ENCODE results near the gene JADE2.
A peak's percentile ranks its signal among the peaks of the same experiment; 100 is the strongest.

JADE2 gene

GRCh38 chr5:134500699-134501430 lies 24.6 kb upstream of the JADE2 start:
- TF ChIP-seq, protein P1, sequence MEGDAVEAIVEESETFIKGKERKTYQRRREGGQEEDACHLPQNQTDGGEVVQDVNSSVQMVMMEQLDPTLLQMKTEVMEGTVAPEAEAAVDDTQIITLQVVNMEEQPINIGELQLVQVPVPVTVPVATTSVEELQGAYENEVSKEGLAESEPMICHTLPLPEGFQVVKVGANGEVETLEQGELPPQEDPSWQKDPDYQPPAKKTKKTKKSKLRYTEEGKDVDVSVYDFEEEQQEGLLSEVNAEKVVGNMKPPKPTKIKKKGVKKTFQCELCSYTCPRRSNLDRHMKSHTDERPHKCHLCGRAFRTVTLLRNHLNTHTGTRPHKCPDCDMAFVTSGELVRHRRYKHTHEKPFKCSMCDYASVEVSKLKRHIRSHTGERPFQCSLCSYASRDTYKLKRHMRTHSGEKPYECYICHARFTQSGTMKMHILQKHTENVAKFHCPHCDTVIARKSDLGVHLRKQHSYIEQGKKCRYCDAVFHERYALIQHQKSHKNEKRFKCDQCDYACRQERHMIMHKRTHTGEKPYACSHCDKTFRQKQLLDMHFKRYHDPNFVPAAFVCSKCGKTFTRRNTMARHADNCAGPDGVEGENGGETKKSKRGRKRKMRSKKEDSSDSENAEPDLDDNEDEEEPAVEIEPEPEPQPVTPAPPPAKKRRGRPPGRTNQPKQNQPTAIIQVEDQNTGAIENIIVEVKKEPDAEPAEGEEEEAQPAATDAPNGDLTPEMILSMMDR (IDR thresholded peaks at IDR 0.05; ENCODE audit: low read depth, low read length): no peak
- Histone ChIP-seq H3K9me3 (ENCODE audit: severe bottlenecking) (no peaks in the 10 kb centered on the region), H3K4me3 (ENCODE audit: low read depth, low read length) (no peak overlapping the region), H3K27me3 (ENCODE audit: insufficient read depth, low read depth, severe bottlenecking) (no peaks in the 10 kb centered on the region), H3K27ac (no peak overlapping the region; the same call in 1 of the 2 replicates), H3K36me3 (no peaks in the 10 kb centered on the region)
- no peak for DNase-seq

DNA sequence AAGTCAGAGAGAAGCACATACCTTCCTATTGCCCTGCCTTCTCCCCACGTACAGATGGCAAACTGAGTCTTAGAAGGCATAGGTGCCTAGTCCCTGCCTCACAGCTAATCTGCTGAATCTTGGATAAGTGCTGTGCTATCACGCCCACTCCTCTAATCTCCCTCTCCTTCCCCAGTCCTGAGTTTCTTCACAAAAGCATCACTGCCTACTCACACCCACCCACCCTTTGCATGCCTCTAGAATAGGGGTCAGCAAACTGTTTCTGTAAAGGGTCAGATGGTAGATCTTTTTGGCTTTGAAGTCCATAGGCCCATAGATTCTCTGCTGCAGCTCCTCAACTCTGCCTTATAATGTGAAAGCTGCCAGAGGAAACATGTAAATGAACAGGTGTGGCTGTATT lies 23.2 kb upstream of the JADE2 start:
- DNase-seq: peak; percentile 21
- Histone ChIP-seq H3K27ac (no peak overlapping the region), H3K36me3 (no peaks in the 10 kb centered on the region), H3K9me3 (ENCODE audit: severe bottlenecking) (no peaks in the 10 kb centered on the region), H3K4me3 (ENCODE audit: low read depth, low read length) (no peak overlapping the region), H3K27me3 (ENCODE audit: insufficient read depth, low read depth, severe bottlenecking) (no peaks in the 10 kb centered on the region)
- TF ChIP-seq, protein P1 (IDR thresholded peaks at IDR 0.05; ENCODE audit: low read depth, low read length): no peak

DNA sequence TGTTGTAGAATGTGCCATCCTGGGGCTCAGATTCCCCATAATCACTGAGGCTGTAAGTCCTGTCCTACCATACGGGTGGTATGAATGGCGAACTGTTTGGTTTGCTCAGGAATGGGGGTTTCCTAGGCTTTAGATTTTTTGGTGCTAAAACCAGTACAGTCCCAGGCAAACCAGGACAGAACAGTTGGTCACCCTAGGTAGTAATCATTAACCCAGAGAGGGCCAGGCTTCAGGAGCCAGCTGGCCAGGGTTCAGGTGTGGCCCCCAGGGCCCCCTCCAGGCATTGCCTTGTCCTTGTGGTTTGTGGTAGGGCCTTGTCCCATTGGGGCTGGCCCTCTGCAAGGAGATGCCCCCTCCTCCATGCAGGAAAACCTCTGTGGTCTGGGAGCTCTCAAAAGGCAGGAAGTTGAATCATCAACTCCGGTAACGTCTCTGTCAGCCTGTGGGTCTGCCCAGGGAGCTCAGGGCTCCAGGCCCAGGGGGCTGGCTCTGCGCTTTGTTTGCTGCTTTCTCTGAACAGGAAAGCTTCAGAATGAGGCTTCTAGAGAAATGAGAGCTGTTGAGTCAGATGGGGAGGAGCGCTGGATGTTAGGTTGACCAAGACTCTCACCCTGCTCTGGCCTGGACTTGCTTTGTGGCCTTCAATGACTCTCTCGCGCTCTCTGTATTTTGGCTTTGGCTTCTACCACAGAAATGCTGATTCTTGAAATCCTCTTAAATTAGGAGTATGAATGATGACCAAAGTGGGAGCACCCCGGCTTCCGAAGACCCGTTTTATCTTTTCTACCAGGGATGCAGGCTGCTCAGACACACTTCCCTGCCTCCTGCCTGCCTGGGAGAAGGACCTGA lies 22.2 kb upstream of the JADE2 start:
- Histone ChIP-seq H3K27me3 (ENCODE audit: insufficient read depth, low read depth, severe bottlenecking) (no peaks in the 10 kb centered on the region), H3K9me3 (ENCODE audit: severe bottlenecking) (no peaks in the 10 kb centered on the region), H3K36me3 (no peaks in the 10 kb centered on the region), H3K27ac (peak overlapping the region; percentile 64), H3K4me3 (ENCODE audit: low read depth, low read length) (no peak overlapping the region)
- DNase-seq: no peak
- TF ChIP-seq, protein P1 (IDR thresholded peaks at IDR 0.05; ENCODE audit: low read depth, low read length): no peak

DNA sequence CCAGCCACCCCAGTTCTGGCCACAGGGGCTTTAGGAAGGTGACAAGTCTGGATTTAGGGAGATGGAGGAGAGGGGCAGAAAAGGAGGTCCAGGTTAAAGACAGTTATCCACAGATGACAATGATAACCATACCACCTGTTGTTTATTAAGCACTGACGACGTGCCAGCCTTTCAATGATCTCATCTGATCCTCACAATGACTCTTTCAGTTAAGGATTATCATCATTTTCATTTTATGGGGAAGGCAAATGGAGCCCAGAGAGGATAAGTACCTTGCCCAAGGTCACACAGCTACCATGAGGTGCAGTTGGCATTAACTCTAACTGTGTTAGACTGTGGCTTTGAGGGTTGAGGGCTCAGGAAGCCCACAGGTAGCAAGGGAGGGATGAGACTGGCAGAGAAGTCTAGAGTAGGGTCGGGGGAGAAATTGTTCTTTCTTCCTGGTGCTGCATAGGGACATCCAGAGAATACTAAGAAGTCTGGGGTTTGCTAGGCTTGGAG lies 21.5 kb upstream of the JADE2 start:
- H3K9me3 ChIP-seq (ENCODE audit: severe bottlenecking): no peaks in the 10 kb centered on the region
- peak; percentile 16 for DNase-seq
- no peaks in the 10 kb centered on the region for H3K36me3 ChIP-seq
- TF ChIP-seq, protein P1 (IDR thresholded peaks at IDR 0.05; ENCODE audit: low read depth, low read length): no peak
- peak overlapping the region; percentile 64 for H3K27ac ChIP-seq
- no peaks in the 10 kb centered on the region for H3K27me3 ChIP-seq (ENCODE audit: insufficient read depth, low read depth, severe bottlenecking)
- H3K4me3 ChIP-seq (ENCODE audit: low read depth, low read length): no peak overlapping the region

DNA sequence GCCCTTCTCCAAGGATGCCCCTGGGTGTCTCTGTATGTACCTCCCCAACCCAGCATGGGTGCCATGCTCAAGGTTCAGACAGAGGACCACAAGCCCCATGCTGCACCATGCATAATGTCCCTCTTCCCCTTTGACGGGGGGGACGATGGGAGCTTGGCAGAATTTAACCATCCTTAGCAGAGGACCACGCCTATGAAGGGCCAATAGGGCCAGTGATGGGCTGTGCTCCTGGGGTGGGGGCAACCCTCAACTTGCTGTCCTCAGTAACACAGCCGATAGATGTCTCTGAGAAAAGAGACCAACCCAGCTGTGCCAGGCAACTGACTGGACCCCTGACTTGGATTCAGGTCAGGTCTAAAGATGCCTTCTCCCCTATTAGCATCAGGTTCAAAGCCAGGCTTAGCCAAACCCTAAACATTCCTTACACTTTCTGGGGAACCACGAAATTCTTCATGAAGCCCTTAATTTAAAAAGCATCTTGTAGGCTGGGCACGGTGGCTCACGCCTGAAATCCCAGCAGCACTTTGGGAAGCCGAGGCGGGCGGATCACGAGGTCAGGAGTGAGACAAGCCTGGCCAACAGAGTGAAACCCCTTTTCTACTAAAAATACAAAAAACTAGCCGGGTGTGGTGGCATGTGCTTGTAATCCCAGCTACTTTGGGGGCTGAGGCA lies 20.7 kb upstream of the JADE2 start:
- TF ChIP-seq, protein P1 (IDR thresholded peaks at IDR 0.05; ENCODE audit: low read depth, low read length): no peak
- no peaks in the 10 kb centered on the region for H3K27me3 ChIP-seq (ENCODE audit: insufficient read depth, low read depth, severe bottlenecking)
- no peaks in the 10 kb centered on the region for H3K36me3 ChIP-seq
- DNase-seq: no peak
- no peak overlapping the region for H3K4me3 ChIP-seq (ENCODE audit: low read depth, low read length)
- H3K9me3 ChIP-seq (ENCODE audit: severe bottlenecking): no peaks in the 10 kb centered on the region
- H3K27ac ChIP-seq: peak overlapping the region; percentile 41

Data from WERI-Rb-1 (cell line).